HEK293 (cell line): ENCODE results near the gene TIGAR.

ENCODE experiments used
- CTCF ChIA-PET: fragments of 350-600 bp; formaldehyde crosslinking; extraction: SDS; loops from one replicate; lab custom pipeline; 2021; ENCODE audit warnings: antibody characterized with exemption; lab: Yijun Ruan, JAX
- POLR2A ChIA-PET: fragments of 300-600 bp; formaldehyde crosslinking; extraction: SDS; loops from one replicate; lab custom pipeline; 2020; ENCODE audit warnings: antibody characterized with exemption, inconsistent platforms; lab: Yijun Ruan, JAX
- H3K27ac ChIP-seq: fragments of 200-500 bp; sonication (Bioruptor generic); 2 replicates; pipeline ENCODE4 v1.5.1; 2014; ENCODE audit warnings: low read depth, low read length, control low read depth, inconsistent platforms; ENCODE audit errors: extremely low read depth
- H3K36me3 ChIP-seq, 2 experiments: fragments of 200-500 bp in 1 of 2; sonication (Bioruptor generic) in 1 of 2; 1 replicate in 1 of 2; 2 replicates in 1 of 2; pipeline ENCODE4 v1.5.1; 2014 to 2017; ENCODE audit warnings: inconsistent platforms in 2 of 2, low read length in 2 of 2; ENCODE audit not compliant: control insufficient read depth in 2 of 2, insufficient read depth in 1 of 2
- H3K4me1 ChIP-seq: fragments of 200-500 bp; sonication (Bioruptor generic); 2 replicates; pipeline ENCODE4 v1.5.1; 2014; ENCODE audit warnings: mild to moderate bottlenecking, low read length, inconsistent platforms; ENCODE audit not compliant: control insufficient read depth, insufficient read depth
- H3K4me3 ChIP-seq: 2 replicates; pipeline ENCODE4 v1.5.1; 2011; ENCODE audit warnings: low read depth, mild to moderate bottlenecking, control low read depth, low read length, moderate library complexity
- H3K9me3 ChIP-seq: fragments of 200-500 bp; sonication (Bioruptor generic); 2 replicates; pipeline ENCODE4 v1.5.1; 2014; ENCODE audit warnings: low read depth, low read length, inconsistent platforms; ENCODE audit not compliant: control insufficient read depth, insufficient read depth
- EGR2 ChIP-seq: fragments of 450-650 bp; formaldehyde crosslinking; IDR thresholded peaks from 2 replicates; pipeline ENCODE4 v1.5.1; 2016; ENCODE audit warnings: low read depth, missing biosample characterization, missing genetic modification characterization
- HOXA7 ChIP-seq: sonication (generic); formaldehyde crosslinking; IDR thresholded peaks from 2 replicates; pipeline ENCODE4 v1.8.1; 2022; ENCODE audit warnings: missing genetic modification reagents, borderline replicate concordance
- HOXD13 ChIP-seq: sonication (generic); formaldehyde crosslinking; IDR thresholded peaks from 2 replicates; pipeline ENCODE4 v1.8.0; 2022; ENCODE audit warnings: missing genetic modification reagents, borderline replicate concordance
- PBX3 ChIP-seq: sonication (generic); formaldehyde crosslinking; IDR thresholded peaks from 2 replicates; pipeline ENCODE4 v1.8.1; 2022; ENCODE audit warnings: mild to moderate bottlenecking, moderate library complexity, missing genetic modification reagents
- SCRT1 ChIP-seq: fragments of 450-650 bp; formaldehyde crosslinking; IDR thresholded peaks from 2 replicates; pipeline ENCODE4 v1.5.1; 2016; ENCODE audit warnings: missing biosample characterization, missing genetic modification characterization, borderline replicate concordance
- SCRT2 ChIP-seq: fragments of 450-650 bp; formaldehyde crosslinking; IDR thresholded peaks from 2 replicates; pipeline ENCODE4 v1.5.1; 2016; ENCODE audit warnings: missing biosample characterization, missing genetic modification characterization
- ZBTB20 ChIP-seq: fragments of 450-650 bp; formaldehyde crosslinking; IDR thresholded peaks from 2 replicates; pipeline ENCODE4 v1.5.1; 2016; ENCODE audit warnings: missing biosample characterization, missing genetic modification characterization
- ZBTB26 ChIP-seq: fragments of 450-650 bp; formaldehyde crosslinking; optimal IDR thresholded peaks from 2 replicates; pipeline ENCODE3; 2016; ENCODE audit warnings: missing biosample characterization, mild to moderate bottlenecking, missing genetic modification characterization
- ZFHX2 ChIP-seq: fragments of 450-650 bp; formaldehyde crosslinking; conservative IDR thresholded peaks from 2 replicates; pipeline ENCODE4 v1.5.1; 2016; ENCODE audit warnings: missing biosample characterization, missing genetic modification characterization
- ZFP3 ChIP-seq: fragments of 450-650 bp; formaldehyde crosslinking; IDR thresholded peaks from 2 replicates; pipeline ENCODE4 v1.5.1; 2016; ENCODE audit warnings: low read depth, missing biosample characterization, missing genetic modification characterization
- ZNF132 ChIP-seq: fragments of 450-650 bp; formaldehyde crosslinking; IDR thresholded peaks from 2 replicates; pipeline ENCODE4 v1.5.1; 2017; ENCODE audit warnings: missing biosample characterization, missing genetic modification characterization, borderline replicate concordance
- ZNF248 ChIP-seq: fragments of 450-650 bp; formaldehyde crosslinking; IDR thresholded peaks from 2 replicates; pipeline ENCODE4 v1.5.1; 2017; ENCODE audit warnings: missing biosample characterization, missing genetic modification characterization
- ZNF341 ChIP-seq: fragments of 450-650 bp; formaldehyde crosslinking; IDR thresholded peaks from 2 replicates; pipeline ENCODE4; 2016; ENCODE audit warnings: low read depth, missing biosample characterization, missing genetic modification characterization
- ZNF449 ChIP-seq: fragments of 450-650 bp; formaldehyde crosslinking; IDR thresholded peaks from 2 replicates; pipeline ENCODE4 v1.5.1; 2017; ENCODE audit warnings: missing biosample characterization, mild to moderate bottlenecking, missing genetic modification characterization, moderate library complexity
- ZNF555 ChIP-seq: fragments of 450-650 bp; formaldehyde crosslinking; conservative IDR thresholded peaks from 2 replicates; pipeline ENCODE4 v1.5.1; 2017; ENCODE audit warnings: missing biosample characterization, mild to moderate bottlenecking, missing genetic modification characterization, inconsistent platforms
- ZNF558 ChIP-seq: fragments of 450-650 bp; formaldehyde crosslinking; IDR thresholded peaks from 2 replicates; pipeline ENCODE4 v1.5.1; 2016; ENCODE audit warnings: missing biosample characterization, missing genetic modification characterization
- ZNF623 ChIP-seq: fragments of 450-650 bp; formaldehyde crosslinking; IDR thresholded peaks from 2 replicates; pipeline ENCODE4 v1.5.1; 2016; ENCODE audit warnings: missing biosample characterization, missing genetic modification characterization
- ZNF626 ChIP-seq: fragments of 450-650 bp; sonication (Bioruptor Pico); formaldehyde crosslinking; IDR thresholded peaks from 2 replicates; pipeline ENCODE4 v1.5.1; 2018; ENCODE audit warnings: missing biosample characterization, missing genetic modification characterization, inconsistent platforms
- ZNF654 ChIP-seq: fragments of 450-650 bp; formaldehyde crosslinking; IDR thresholded peaks from 2 replicates; pipeline ENCODE4 v1.5.1; 2016; ENCODE audit warnings: low read depth, missing biosample characterization, missing genetic modification characterization
- ZNF664 ChIP-seq: fragments of 450-650 bp; formaldehyde crosslinking; IDR thresholded peaks from 2 replicates; pipeline ENCODE4 v1.5.1; 2016; ENCODE audit warnings: missing biosample characterization, missing genetic modification characterization
- ZNF670 ChIP-seq: fragments of 450-650 bp; formaldehyde crosslinking; IDR thresholded peaks from 2 replicates; pipeline ENCODE4 v1.5.1; 2016; ENCODE audit warnings: missing biosample characterization, missing genetic modification characterization, low read depth
- ZNF707 ChIP-seq: fragments of 450-650 bp; formaldehyde crosslinking; IDR thresholded peaks from 2 replicates; pipeline ENCODE4 v1.5.1; 2016; ENCODE audit warnings: missing biosample characterization, missing genetic modification characterization
- ZNF837 ChIP-seq: fragments of 450-650 bp; formaldehyde crosslinking; IDR thresholded peaks from 2 replicates; pipeline ENCODE4 v1.5.1; 2016; ENCODE audit warnings: missing biosample characterization, missing genetic modification characterization

Gene TIGAR

GRCh38 chr12:4286228-4286627, 34.8 kb upstream of the TIGAR start:
- Histone ChIP-seq H3K27ac (no peak overlapping the region), H3K4me3 (no peak overlapping the region), H3K9me3 (no peaks in the 10 kb centered on the region), H3K4me1 (no peaks in the 10 kb centered on the region)
- CTCF ChIA-PET: interaction anchor here (3.0 kb wide), 1 partner anchor 9 kb away, joined by 15 read pairs; no protein-coding TSS in a partner anchor
- POLR2A ChIA-PET: interaction anchor here (0.6 kb wide), 1 partner anchor 178 kb away, joined by 4 read pairs; no protein-coding TSS in a partner anchor
- TF ChIP-seq HOXD13 (CRISPR knock-in tag): no peak
- TF ChIP-seq ZNF449 (tag by site-specific recombination): no peak
- TF ChIP-seq ZNF707 (tag by site-specific recombination): no peak
- no peak for TF ChIP-seq ZNF341
- no peak for TF ChIP-seq ZBTB20 (tag by site-specific recombination)
- TF ChIP-seq ZFP3: no peak
- TF ChIP-seq ZNF558 (tag by site-specific recombination): no peak
- TF ChIP-seq ZNF626: no peak
- TF ChIP-seq ZNF623 (tag by site-specific recombination): no peak
- TF ChIP-seq ZNF555 (tag by site-specific recombination): no peak
- no peak for TF ChIP-seq SCRT1 (tag by site-specific recombination)
- TF ChIP-seq, all 188 proteins: peak for 0
- peaks cover 21 to 99% of the 10 kb centered on the region in 2 experiments for H3K36me3 ChIP-seq

- H3K36me3 ChIP-seq: peaks cover 21 to 99% of the 10 kb centered on the region in 2 experiments
Observed at GRCh38 chr12:4286771-4287317, 34.2 kb upstream of the TIGAR start.

GRCh38 chr12:4287325-4288211, 33.4 kb upstream of the TIGAR start:
- Histone ChIP-seq H3K4me3 (no peak overlapping the region), H3K36me3 (peaks cover 21 to 97% of the 10 kb centered on the region in 2 experiments), H3K9me3 (no peaks in the 10 kb centered on the region), H3K27ac (no peak overlapping the region), H3K4me1 (no peaks in the 10 kb centered on the region)
- ChIA-PET CTCF (interaction anchor here (0.6 to 3.0 kb wide), 2 partner anchors 10 to 196 kb away, joined by 3 to 15 read pairs; no protein-coding TSS in a partner anchor), POLR2A (no interaction called here)
- TF ChIP-seq HOXA7: no peak
- no peak for TF ChIP-seq ZNF664 (tag by site-specific recombination)
- TF ChIP-seq SCRT2 (tag by site-specific recombination): no peak
- no peak for TF ChIP-seq ZNF654
- TF ChIP-seq EGR2 (tag by site-specific recombination): no peak
- TF ChIP-seq ZNF132 (tag by site-specific recombination): no peak
- no peak for TF ChIP-seq ZNF837
- no peak for TF ChIP-seq PBX3
- no peak for TF ChIP-seq ZNF670 (tag by site-specific recombination)

More at GRCh38 chr12:4286771-4287317, 34.2 kb upstream of the TIGAR start:
- no peak overlapping the region for H3K4me3 ChIP-seq
- ChIA-PET POLR2A (interaction anchor here (0.6 kb wide), 1 partner anchor 179 kb away, joined by 4 read pairs; no protein-coding TSS in a partner anchor), CTCF (interaction anchor here (3.0 kb wide), 1 partner anchor 10 kb away, joined by 15 read pairs; no protein-coding TSS in a partner anchor)
- no peak for TF ChIP-seq ZBTB26
- TF ChIP-seq ZFHX2: peak; percentile 25
- no peak for TF ChIP-seq ZNF248 (tag by site-specific recombination)
- TF ChIP-seq EGR2 (tag by site-specific recombination): peak; percentile 50
- no peaks in the 10 kb centered on the region for H3K4me1 ChIP-seq
- no peak overlapping the region for H3K27ac ChIP-seq
- no peaks in the 10 kb centered on the region for H3K9me3 ChIP-seq
